Measurements from ENCODE around the gene OR5L1.

OR5L1 gene

GRCh38 chr11:55811067-55811466 is at the start of gene OR5L1:
OR5L1 (plus strand) TSS chr11:55811367; CDS start chr11:55811467, 100 bp downstream.
- peaks cover 0 to 4% of the 10 kb centered on the region in 2 donors for H3K9me3 ChIP-seq (ENCODE audit: control insufficient read depth in 1 of 2, low read length in 2 of 2)
- H3K36me3 ChIP-seq (ENCODE audit: control insufficient read depth in 1 of 2, insufficient read depth in 2 of 2, low read length in 2 of 2): no peaks in the 10 kb centered on the region
- no peaks in the 10 kb centered on the region for H3K4me1 ChIP-seq (ENCODE audit: control insufficient read depth in 1 of 2, insufficient read depth in 2 of 2, low read length in 2 of 2)
- no peak within 1 kb of the TSS for H3K27ac ChIP-seq (ENCODE audit: low read length)
- H3K4me3 ChIP-seq (ENCODE audit: low read depth in 1 of 2, low read length in 2 of 2): no peak within 1 kb of the TSS
- H3K27me3 ChIP-seq (ENCODE audit: low read depth, low read length): no peaks in the 10 kb centered on the region

GRCh38 chr11:55773138-55773537 is 38.0 kb upstream of the OR5L1 start, which contains the start of gene OR5D13:
OR5D13 (plus strand) TSS chr11:55773438; CDS start chr11:55773438, 0 bp downstream.
- Histone ChIP-seq H3K27me3 (ENCODE audit: low read depth, low read length) (no peaks in the 10 kb centered on the region), H3K4me3 (ENCODE audit: low read depth in 1 of 2, low read length in 2 of 2) (no peak within 1 kb of the TSS), H3K36me3 (ENCODE audit: control insufficient read depth in 1 of 2, insufficient read depth in 2 of 2, low read length in 2 of 2) (no peaks in the 10 kb centered on the region), H3K9me3 (ENCODE audit: control insufficient read depth in 1 of 2, low read length in 2 of 2) (no peaks in the 10 kb centered on the region), H3K27ac (ENCODE audit: low read length) (no peak within 1 kb of the TSS), H3K4me1 (ENCODE audit: control insufficient read depth in 1 of 2, insufficient read depth in 2 of 2, low read length in 2 of 2) (no peaks in the 10 kb centered on the region)

- Histone ChIP-seq H3K27ac (ENCODE audit: low read length) (no peak overlapping the region), H3K4me1 (ENCODE audit: control insufficient read depth in 1 of 2, insufficient read depth in 2 of 2, low read length in 2 of 2) (no peaks in the 10 kb centered on the region), H3K36me3 (ENCODE audit: control insufficient read depth in 1 of 2, insufficient read depth in 2 of 2, low read length in 2 of 2) (no peaks in the 10 kb centered on the region), H3K9me3 (ENCODE audit: control insufficient read depth in 1 of 2, low read length in 2 of 2) (no peaks in the 10 kb centered on the region), H3K27me3 (ENCODE audit: low read depth, low read length) (no peaks in the 10 kb centered on the region), H3K4me3 (ENCODE audit: low read depth in 1 of 2, low read length in 2 of 2) (no peak overlapping the region)
These were observed 19.6 kb upstream of the OR5L1 start for GRCh38 chr11:55791606-55792005.

- H3K4me3 ChIP-seq (ENCODE audit: low read depth in 1 of 2, low read length in 2 of 2): no peak overlapping the region
- no peaks in the 10 kb centered on the region for H3K4me1 ChIP-seq (ENCODE audit: control insufficient read depth in 1 of 2, insufficient read depth in 2 of 2, low read length in 2 of 2)
- H3K9me3 ChIP-seq (ENCODE audit: control insufficient read depth in 1 of 2, low read length in 2 of 2): no peaks in the 10 kb centered on the region
- no peak overlapping the region for H3K27ac ChIP-seq (ENCODE audit: low read length)
- no peaks in the 10 kb centered on the region for H3K36me3 ChIP-seq (ENCODE audit: control insufficient read depth in 1 of 2, insufficient read depth in 2 of 2, low read length in 2 of 2)
- H3K27me3 ChIP-seq (ENCODE audit: low read depth, low read length): no peaks in the 10 kb centered on the region
These were observed 17.8 kb upstream of the OR5L1 start for GRCh38 chr11:55793321-55793720.

GRCh38 chr11:55795256-55795655 is 15.9 kb upstream of the OR5L1 start, which contains the start of gene OR5D14:
OR5D14 (plus strand) TSS chr11:55795556; CDS start chr11:55795556, 0 bp downstream.
- H3K36me3 ChIP-seq (ENCODE audit: control insufficient read depth in 1 of 2, insufficient read depth in 2 of 2, low read length in 2 of 2): no peaks in the 10 kb centered on the region

GRCh38 chr11:55806248-55806647 is 4.9 kb upstream of the OR5L1 start:
- H3K27ac ChIP-seq (ENCODE audit: low read length): no peak overlapping the region
- H3K9me3 ChIP-seq (ENCODE audit: control insufficient read depth in 1 of 2, low read length in 2 of 2): peaks cover 0 to 10% of the 10 kb centered on the region in 2 donors
- no peaks in the 10 kb centered on the region for H3K4me1 ChIP-seq (ENCODE audit: control insufficient read depth in 1 of 2, insufficient read depth in 2 of 2, low read length in 2 of 2)
- H3K27me3 ChIP-seq (ENCODE audit: low read depth, low read length): no peaks in the 10 kb centered on the region
- no peak overlapping the region for H3K4me3 ChIP-seq (ENCODE audit: low read depth in 1 of 2, low read length in 2 of 2)
- no peaks in the 10 kb centered on the region for H3K36me3 ChIP-seq (ENCODE audit: control insufficient read depth in 1 of 2, insufficient read depth in 2 of 2, low read length in 2 of 2)

More at GRCh38 chr11:55795256-55795655, 15.9 kb upstream of the OR5L1 start, which contains the start of gene OR5D14:
- Histone ChIP-seq H3K4me1 (ENCODE audit: control insufficient read depth in 1 of 2, insufficient read depth in 2 of 2, low read length in 2 of 2) (no peaks in the 10 kb centered on the region), H3K4me3 (ENCODE audit: low read depth in 1 of 2, low read length in 2 of 2) (no peak within 1 kb of the TSS), H3K27me3 (ENCODE audit: low read depth, low read length) (no peaks in the 10 kb centered on the region), H3K9me3 (ENCODE audit: control insufficient read depth in 1 of 2, low read length in 2 of 2) (no peaks in the 10 kb centered on the region), H3K27ac (ENCODE audit: low read length) (no peak within 1 kb of the TSS)

GRCh38 chr11:55819330-55819729 is 8.2 kb downstream of the OR5L1 start, which contains the start of gene OR5D18:
OR5D18 (plus strand) TSS chr11:55819630; CDS start chr11:55819630, 0 bp downstream.
- H3K27ac ChIP-seq (ENCODE audit: low read length): no peak within 1 kb of the TSS
- H3K9me3 ChIP-seq (ENCODE audit: control insufficient read depth in 1 of 2, low read length in 2 of 2): no peaks in the 10 kb centered on the region
- no peaks in the 10 kb centered on the region for H3K4me1 ChIP-seq (ENCODE audit: control insufficient read depth in 1 of 2, insufficient read depth in 2 of 2, low read length in 2 of 2)
- H3K27me3 ChIP-seq (ENCODE audit: low read depth, low read length): no peaks in the 10 kb centered on the region
- no peak within 1 kb of the TSS for H3K4me3 ChIP-seq (ENCODE audit: low read depth in 1 of 2, low read length in 2 of 2)
- no peaks in the 10 kb centered on the region for H3K36me3 ChIP-seq (ENCODE audit: control insufficient read depth in 1 of 2, insufficient read depth in 2 of 2, low read length in 2 of 2)

GRCh38 chr11:55826919-55827318 is 15.8 kb downstream of the OR5L1 start, which contains the start of gene OR5L2:
OR5L2 (plus strand) TSS chr11:55827219; CDS start chr11:55827219, 0 bp downstream.
- Histone ChIP-seq H3K4me1 (ENCODE audit: control insufficient read depth in 1 of 2, insufficient read depth in 2 of 2, low read length in 2 of 2) (no peaks in the 10 kb centered on the region), H3K27ac (ENCODE audit: low read length) (no peak within 1 kb of the TSS), H3K27me3 (ENCODE audit: low read depth, low read length) (no peaks in the 10 kb centered on the region), H3K4me3 (ENCODE audit: low read depth in 1 of 2, low read length in 2 of 2) (no peak within 1 kb of the TSS), H3K9me3 (ENCODE audit: control insufficient read depth in 1 of 2, low read length in 2 of 2) (no peaks in the 10 kb centered on the region), H3K36me3 (ENCODE audit: control insufficient read depth in 1 of 2, insufficient read depth in 2 of 2, low read length in 2 of 2) (no peaks in the 10 kb centered on the region)

GRCh38 chr11:55838452-55838851 is 27.3 kb downstream of the OR5L1 start, which contains the start of gene OR5D16:
OR5D16 (plus strand) TSS chr11:55838752; CDS start chr11:55838752, 0 bp downstream.
- Histone ChIP-seq H3K27me3 (ENCODE audit: low read depth, low read length) (no peaks in the 10 kb centered on the region), H3K4me3 (ENCODE audit: low read depth in 1 of 2, low read length in 2 of 2) (no peak within 1 kb of the TSS), H3K4me1 (ENCODE audit: control insufficient read depth in 1 of 2, insufficient read depth in 2 of 2, low read length in 2 of 2) (no peaks in the 10 kb centered on the region), H3K9me3 (ENCODE audit: control insufficient read depth in 1 of 2, low read length in 2 of 2) (peaks cover 0 to 9% of the 10 kb centered on the region in 2 donors), H3K36me3 (ENCODE audit: control insufficient read depth in 1 of 2, insufficient read depth in 2 of 2, low read length in 2 of 2) (no peaks in the 10 kb centered on the region), H3K27ac (ENCODE audit: low read length) (no peak within 1 kb of the TSS)

- Histone ChIP-seq H3K36me3 (ENCODE audit: control insufficient read depth in 1 of 2, insufficient read depth in 2 of 2, low read length in 2 of 2) (no peaks in the 10 kb centered on the region), H3K27ac (ENCODE audit: low read length) (no peak overlapping the region), H3K4me1 (ENCODE audit: control insufficient read depth in 1 of 2, insufficient read depth in 2 of 2, low read length in 2 of 2) (no peaks in the 10 kb centered on the region), H3K27me3 (ENCODE audit: low read depth, low read length) (no peaks in the 10 kb centered on the region), H3K9me3 (ENCODE audit: control insufficient read depth in 1 of 2, low read length in 2 of 2) (peaks cover 0 to 2% of the 10 kb centered on the region in 2 donors), H3K4me3 (ENCODE audit: low read depth in 1 of 2, low read length in 2 of 2) (no peak overlapping the region)
These were observed 36.3 kb downstream of the OR5L1 start for GRCh38 chr11:55847453-55847852.

GRCh38 chr11:55849037-55849436 is 37.9 kb downstream of the OR5L1 start:
- H3K27ac ChIP-seq (ENCODE audit: low read length): no peak overlapping the region
- no peaks in the 10 kb centered on the region for H3K4me1 ChIP-seq (ENCODE audit: control insufficient read depth in 1 of 2, insufficient read depth in 2 of 2, low read length in 2 of 2)
- no peaks in the 10 kb centered on the region for H3K27me3 ChIP-seq (ENCODE audit: low read depth, low read length)
- H3K36me3 ChIP-seq (ENCODE audit: control insufficient read depth in 1 of 2, insufficient read depth in 2 of 2, low read length in 2 of 2): no peaks in the 10 kb centered on the region
- no peak overlapping the region for H3K4me3 ChIP-seq (ENCODE audit: low read depth in 1 of 2, low read length in 2 of 2)
- H3K9me3 ChIP-seq (ENCODE audit: control insufficient read depth in 1 of 2, low read length in 2 of 2): no peaks in the 10 kb centered on the region

- H3K4me3 ChIP-seq (ENCODE audit: low read depth in 1 of 2, low read length in 2 of 2): no peak overlapping the region
- H3K9me3 ChIP-seq (ENCODE audit: control insufficient read depth in 1 of 2, low read length in 2 of 2): no peaks in the 10 kb centered on the region
- no peaks in the 10 kb centered on the region for H3K4me1 ChIP-seq (ENCODE audit: control insufficient read depth in 1 of 2, insufficient read depth in 2 of 2, low read length in 2 of 2)
- no peak overlapping the region for H3K27ac ChIP-seq (ENCODE audit: low read length)
- no peaks in the 10 kb centered on the region for H3K36me3 ChIP-seq (ENCODE audit: control insufficient read depth in 1 of 2, insufficient read depth in 2 of 2, low read length in 2 of 2)
- no peaks in the 10 kb centered on the region for H3K27me3 ChIP-seq (ENCODE audit: low read depth, low read length)
These were observed 41.0 kb downstream of the OR5L1 start for GRCh38 chr11:55852141-55852540.

All from muscle layer of duodenum (tissue), 2 donors.